K562 (cell line): ENCODE results near the gene TLR8. TPM values are rescaled to one million over a fixed set of nuclear protein-coding genes. Genes with fewer than 3 reads are reported as not detected.

Source experiments
- ERF ChIP-seq: fragments of 450-650 bp; formaldehyde crosslinking; IDR thresholded peaks from 2 replicates; pipeline ENCODE4 v1.4.0; 2020; ENCODE audit warnings: mild to moderate bottlenecking, mixed read lengths
- FOXJ2 ChIP-seq: fragments of 200-800 bp; sonication (Bioruptor generic); IDR thresholded peaks from 2 replicates; pipeline ENCODE4 v1.6.1; 2016; ENCODE audit warnings: missing genetic modification characterization, missing compliant biosample characterization
- KLF13 ChIP-seq: fragments of 450-650 bp; IDR thresholded peaks from 2 replicates; pipeline ENCODE4 v1.6.1; 2016; ENCODE audit warnings: missing genetic modification characterization, low read depth, mild to moderate bottlenecking, missing compliant biosample characterization, moderate library complexity, borderline replicate concordance
- LARP7 ChIP-seq: fragments of 450-650 bp; IDR thresholded peaks from 2 replicates; pipeline ENCODE4 v1.6.1; 2016
- MAFK ChIP-seq: IDR thresholded peaks from 2 replicates; pipeline ENCODE4 v1.6.1; 2011; ENCODE audit warnings: low read length, improper control_type of control experiment
- MCM3 ChIP-seq: fragments of 450-650 bp; IDR thresholded peaks from 2 replicates; pipeline ENCODE4 v1.6.1; 2016
- MCM7 ChIP-seq, 2 experiments: fragments of 450-650 bp; IDR thresholded peaks; 2 replicates each; pipeline ENCODE4 v1.6.1; 2016 to 2018
- NCOR1 ChIP-seq: fragments of 450-650 bp; IDR thresholded peaks from 2 replicates; pipeline ENCODE4 v1.6.1; 2016; ENCODE audit warnings: mild to moderate bottlenecking, moderate library complexity
- NFYB ChIP-seq: IDR thresholded peaks from 2 replicates; pipeline ENCODE4 v1.6.1; 2011; ENCODE audit warnings: mild to moderate bottlenecking, moderate library complexity; ENCODE audit not compliant: insufficient read length; ENCODE audit errors: extremely low read depth
- NR4A1 ChIP-seq, 2 experiments: fragments of 250-450 bp in 1 of 2; fragments of 450-650 bp in 1 of 2; sonication (Bioruptor Pico) in 1 of 2; IDR thresholded peaks; 2 replicates each; pipeline versions ENCODE4 v1.4.0 to v1.6.1; 2016 to 2020; ENCODE audit warnings: mild to moderate bottlenecking in 2 of 2, missing compliant biosample characterization in 1 of 2, missing genetic modification characterization in 1 of 2, moderate library complexity in 1 of 2
- PHB ChIP-seq: fragments of 250-450 bp; sonication (Bioruptor Pico); IDR thresholded peaks from 2 replicates; pipeline ENCODE4 v1.5.0; 2021
- PHF20 ChIP-seq: fragments of 450-650 bp; IDR thresholded peaks from 2 replicates; pipeline ENCODE4 v1.6.1; 2018; ENCODE audit not compliant: partially characterized antibody
- PTBP1 ChIP-seq: fragments of 200-400 bp; formaldehyde crosslinking; IDR thresholded peaks from 2 replicates; pipeline ENCODE4 v1.6.1; 2017; ENCODE audit warnings: low read depth, low read length
- RBM14 ChIP-seq: fragments of 200-400 bp; formaldehyde crosslinking; IDR thresholded peaks from 2 replicates; pipeline ENCODE4 v1.6.1; 2018; ENCODE audit warnings: low read depth, mild to moderate bottlenecking, low read length, moderate library complexity, borderline replicate concordance; ENCODE audit not compliant: insufficient read depth
- RBM39 ChIP-seq: fragments of 200-400 bp; formaldehyde crosslinking; optimal IDR thresholded peaks from 2 replicates; pipeline ENCODE3; 2018; ENCODE audit warnings: low read depth, low read length
- SMARCE1 ChIP-seq: fragments of 450-650 bp; IDR thresholded peaks from 2 replicates; pipeline ENCODE4 v1.7.1; 2016; ENCODE audit warnings: mild to moderate bottlenecking
- TCF7 ChIP-seq: sonication (generic); IDR thresholded peaks from 2 replicates; pipeline ENCODE4 v1.6.1; 2016; ENCODE audit warnings: antibody characterized with exemption, borderline replicate concordance
- ZNF239 ChIP-seq: fragments of 250-450 bp; sonication (Bioruptor Pico); IDR thresholded peaks from 2 replicates; pipeline ENCODE4 v1.4.0; 2020; ENCODE audit warnings: mild to moderate bottlenecking
- ZNF408 ChIP-seq: fragments of 250-450 bp; sonication (Bioruptor Pico); IDR thresholded peaks from 2 replicates; pipeline ENCODE4 v1.4.0; 2020; ENCODE audit warnings: low read depth, mild to moderate bottlenecking, moderate library complexity
- ZNF79 ChIP-seq: fragments of 250-450 bp; sonication (Bioruptor Pico); IDR thresholded peaks from 2 replicates; pipeline ENCODE4 v1.4.0; 2020; ENCODE audit warnings: low read depth, mild to moderate bottlenecking, moderate library complexity
- polyA plus RNA-seq, 8 experiments: library from polyadenylated mRNA; depleted of rRNA in 4 of 8; stranded (reverse) in 5 of 8; unstranded in 3 of 8; fragments of >200 nt; fragmentation: Nextera tagmentation in 2 of 8; fragmentation: Illumina TruSeq in 1 of 8; extraction: Ambion mirVana in 2 of 8; extraction: Trizol in 1 of 8; gene quantifications; 2 replicates each; pipeline versions ENCODE4 v1.2.1 to v1.2.3, GENCODE V29; 2011 to 2014; ENCODE audit warnings: inconsistent platforms in 1 of 8, missing spikeins in 1 of 8
- total RNA-seq, 7 experiments: library from RNA; depleted of rRNA in 6 of 7; stranded (reverse); fragments of >200 nt in 6 of 7; fragmentation: Illumina TruSeq in 2 of 7; extraction: Trizol in 2 of 7; gene quantifications; 2 replicates each; pipeline versions ENCODE4 v1.2.1 to v1.2.3, GENCODE V29; 2011 to 2021; ENCODE audit warnings: low replicate concordance in 1 of 7
- TF ChIP-seq, protein P1 (sequence below): fragments of 250-450 bp; sonication (Bioruptor Pico); IDR thresholded peaks from 2 replicates; pipeline ENCODE4 v1.5.0; 2021; ENCODE audit warnings: mild to moderate bottlenecking, moderate library complexity
- TF ChIP-seq, protein P2 (sequence below): fragments of 250-450 bp; sonication (Bioruptor Pico); IDR thresholded peaks from 2 replicates; pipeline ENCODE4 v1.4.0; 2020; ENCODE audit warnings: mild to moderate bottlenecking
- TF ChIP-seq, protein P3 (sequence below): IDR thresholded peaks from 2 replicates; pipeline ENCODE4 v1.6.1; 2016; ENCODE audit warnings: missing genetic modification characterization, missing compliant biosample characterization

TLR8 gene
- total and polyA plus RNA-seq, 9 of the 15 experiments (the other 6 are each of a cell fraction or from before 2014, with no cell fraction given), result not detected

DNA sequence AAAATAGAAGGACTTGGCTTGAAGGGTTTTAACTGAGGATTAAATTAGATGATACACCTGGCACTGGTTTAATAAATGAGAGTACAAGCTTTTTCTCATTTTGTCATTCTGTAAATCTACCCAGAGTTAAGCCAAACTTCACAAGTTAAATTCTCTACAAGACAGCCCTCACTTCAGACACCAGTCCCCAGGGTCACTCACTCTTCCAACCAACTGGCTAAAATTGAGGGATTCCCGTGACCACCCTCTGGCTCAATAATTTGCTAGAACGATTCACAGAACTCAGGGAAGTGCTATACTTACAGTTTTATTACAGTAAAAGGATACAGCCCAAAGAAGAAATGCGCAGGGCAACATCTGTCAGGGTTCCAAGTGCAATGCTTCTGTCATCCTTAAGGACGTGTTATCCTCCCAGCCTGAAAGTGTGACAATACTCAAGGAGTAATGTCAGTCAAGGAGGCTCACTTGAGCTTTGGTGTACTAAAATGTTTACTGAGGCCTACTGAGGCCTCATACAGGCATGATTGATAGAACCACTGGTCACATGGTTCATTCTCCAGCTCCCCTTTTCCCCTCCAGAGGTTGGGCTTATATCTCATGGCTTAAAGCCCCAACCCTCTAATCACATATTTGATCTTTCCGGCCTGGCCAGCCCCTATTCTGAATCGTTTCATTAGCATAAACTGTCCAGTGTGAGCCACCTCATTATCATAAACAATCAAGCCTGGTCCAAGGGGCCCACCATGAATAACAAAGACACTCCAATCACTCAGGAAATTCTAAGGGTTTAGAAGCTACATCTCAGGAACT is 58.9 kb downstream of the TLR8 start (continued):
- TF ChIP-seq ZNF408 (CRISPR knock-in tag) (no peak), ERF (CRISPR knock-in tag) (no peak), MCM3 (no peak), PHF20 (no peak), ZNF79 (no peak), KLF13 (tag) (no peak), FOXJ2 (tag) (no peak), NFYB (no peak), LARP7 (no peak), SMARCE1 (no peak), PHB (CRISPR knock-in tag) (no peak), ZNF239 (CRISPR knock-in tag) (no peak), NR4A1 (CRISPR knock-in tag; IDR thresholded peaks at IDR 0.05) (no peak), NR4A1 (tag; IDR thresholded peaks at IDR 0.05) (no peak), TCF7 (no peak), RBM39 (no peak), PTBP1 (no peak), RBM14 (no peak), NCOR1 (no peak), MCM7 (IDR thresholded peaks at IDR 0.05) (no peak), MAFK (no peak)
- TF ChIP-seq, protein P1, sequence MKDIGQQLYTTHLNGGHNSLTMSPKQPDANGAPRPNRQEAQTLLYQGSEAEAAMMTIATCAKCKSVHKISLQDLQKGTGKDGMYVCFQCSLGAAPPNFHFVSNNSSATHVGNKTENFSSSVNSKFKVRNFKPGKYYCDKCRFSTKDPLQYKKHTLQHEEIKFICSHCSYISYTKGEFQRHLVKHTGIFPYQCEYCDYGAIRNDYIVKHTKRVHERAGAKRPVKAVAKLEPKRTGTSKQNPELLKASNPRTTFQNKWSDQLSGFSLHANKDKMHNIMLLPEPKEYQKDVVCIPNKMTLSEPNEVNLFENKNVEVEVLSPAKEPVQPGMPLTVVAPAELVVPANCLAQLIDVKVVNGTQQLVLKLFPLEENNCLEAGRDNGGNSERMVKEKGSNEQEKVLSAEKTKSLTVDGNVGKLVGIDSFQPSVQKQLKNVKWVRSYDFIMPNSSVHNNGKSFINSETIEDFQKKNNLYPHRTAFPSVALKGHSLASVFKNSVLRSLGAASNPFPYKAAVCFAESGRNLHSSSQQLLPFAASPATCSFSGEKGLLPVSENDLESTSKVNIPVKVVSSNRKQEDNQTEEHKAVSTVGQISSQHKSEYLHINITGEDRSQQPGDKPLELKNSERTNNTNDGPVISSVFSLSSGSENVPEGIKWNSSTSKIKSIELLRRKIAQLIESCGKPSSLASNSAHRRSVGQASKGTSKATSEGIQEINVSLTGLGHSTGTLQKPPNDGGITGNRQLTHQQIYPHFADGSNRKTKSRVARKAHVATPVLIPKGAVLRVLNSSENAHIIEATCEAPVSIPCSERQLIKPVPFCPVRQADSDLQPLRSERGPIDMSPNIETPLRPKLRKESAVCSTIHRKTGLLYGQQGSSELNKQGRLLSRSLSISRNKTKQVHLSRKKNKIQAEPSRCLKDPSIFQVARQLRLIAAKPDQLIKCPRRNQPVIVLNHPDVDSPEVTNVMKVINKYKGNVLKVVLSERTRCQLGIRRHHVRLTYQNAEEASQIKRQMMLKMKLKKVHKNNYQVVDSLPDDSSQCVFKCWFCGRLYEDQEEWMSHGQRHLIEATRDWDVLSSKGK (CRISPR knock-in tag), result no peak
- TF ChIP-seq, protein P2, sequence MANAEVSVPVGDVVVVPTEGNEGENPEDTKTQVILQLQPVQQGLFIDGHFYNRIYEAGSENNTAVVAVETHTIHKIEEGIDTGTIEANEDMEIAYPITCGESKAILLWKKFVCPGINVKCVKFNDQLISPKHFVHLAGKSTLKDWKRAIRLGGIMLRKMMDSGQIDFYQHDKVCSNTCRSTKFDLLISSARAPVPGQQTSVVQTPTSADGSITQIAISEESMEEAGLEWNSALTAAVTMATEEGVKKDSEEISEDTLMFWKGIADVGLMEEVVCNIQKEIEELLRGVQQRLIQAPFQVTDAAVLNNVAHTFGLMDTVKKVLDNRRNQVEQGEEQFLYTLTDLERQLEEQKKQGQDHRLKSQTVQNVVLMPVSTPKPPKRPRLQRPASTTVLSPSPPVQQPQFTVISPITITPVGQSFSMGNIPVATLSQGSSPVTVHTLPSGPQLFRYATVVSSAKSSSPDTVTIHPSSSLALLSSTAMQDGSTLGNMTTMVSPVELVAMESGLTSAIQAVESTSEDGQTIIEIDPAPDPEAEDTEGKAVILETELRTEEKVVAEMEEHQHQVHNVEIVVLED (CRISPR knock-in tag), result no peak
- TF ChIP-seq, protein P3, sequence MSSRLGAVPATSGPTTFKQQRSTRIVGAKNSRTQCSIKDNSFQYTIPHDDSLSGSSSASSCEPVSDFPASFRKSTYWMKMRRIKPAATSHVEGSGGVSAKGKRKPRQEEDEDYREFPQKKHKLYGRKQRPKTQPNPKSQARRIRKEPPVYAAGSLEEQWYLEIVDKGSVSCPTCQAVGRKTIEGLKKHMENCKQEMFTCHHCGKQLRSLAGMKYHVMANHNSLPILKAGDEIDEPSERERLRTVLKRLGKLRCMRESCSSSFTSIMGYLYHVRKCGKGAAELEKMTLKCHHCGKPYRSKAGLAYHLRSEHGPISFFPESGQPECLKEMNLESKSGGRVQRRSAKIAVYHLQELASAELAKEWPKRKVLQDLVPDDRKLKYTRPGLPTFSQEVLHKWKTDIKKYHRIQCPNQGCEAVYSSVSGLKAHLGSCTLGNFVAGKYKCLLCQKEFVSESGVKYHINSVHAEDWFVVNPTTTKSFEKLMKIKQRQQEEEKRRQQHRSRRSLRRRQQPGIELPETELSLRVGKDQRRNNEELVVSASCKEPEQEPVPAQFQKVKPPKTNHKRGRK, result no peak
